GM19372 (cell line): ENCODE measurements around the gene GPAM.
A peak's percentile ranks its signal among the peaks of the same experiment; 100 is the strongest.
"Not testable (repeated sequence)": the region's sequence is repeated elsewhere in the genome, so short reads cannot be mapped to it uniquely, and the experiment has no call there.

Source experiments
- ATAC-seq: cut with Tn5 transposase; IDR thresholded peaks from one replicate; pipeline ENCODE4 v1.9.1; 2021; ENCODE audit warnings: mild to moderate bottlenecking, low read depth, moderate library complexity; ENCODE audit not compliant: unreplicated experiment

Gene GPAM

GRCh38 chr10:112217386-112218035, 33.9 kb upstream of the GPAM start:
- no peak for ATAC-seq

GRCh38 chr10:112216966-112217365, 33.4 kb upstream of the GPAM start:
- no peak for ATAC-seq

- no peak for ATAC-seq
These were observed 32.6 kb upstream of the GPAM start for GRCh38 chr10:112216151-112216550.

GRCh38 chr10:112215342-112215774, 31.8 kb upstream of the GPAM start:
- ATAC-seq: no peak

GRCh38 chr10:112214298-112214926, 30.8 kb upstream of the GPAM start:
- ATAC-seq: no peak

GRCh38 chr10:112213836-112214235, 30.3 kb upstream of the GPAM start:
- ATAC-seq: no peak

GRCh38 chr10:112213098-112213823, 29.7 kb upstream of the GPAM start:
- ATAC-seq: no peak

GRCh38 chr10:112210666-112211065, 27.1 kb upstream of the GPAM start:
- no peak for ATAC-seq

GRCh38 chr10:112209684-112210131, 26.1 kb upstream of the GPAM start:
- ATAC-seq: no peak

GRCh38 chr10:112208997-112209396, 25.4 kb upstream of the GPAM start:
- no peak for ATAC-seq

GRCh38 chr10:112208292-112208691, 24.7 kb upstream of the GPAM start:
- no peak for ATAC-seq

- peak; percentile 76 for ATAC-seq
These were observed 19.9 kb upstream of the GPAM start for GRCh38 chr10:112203328-112204076.

GRCh38 chr10:112202561-112203241, 19.1 kb upstream of the GPAM start:
- peak; percentile 43 for ATAC-seq

- ATAC-seq: no peak
These were observed 18.5 kb upstream of the GPAM start for GRCh38 chr10:112202076-112202475.

- no peak for ATAC-seq
These were observed 17.8 kb upstream of the GPAM start for GRCh38 chr10:112201334-112201733.

GRCh38 chr10:112200259-112200658, 16.7 kb upstream of the GPAM start:
- ATAC-seq: not testable (repeated sequence)

GRCh38 chr10:112197662-112198061, 14.1 kb upstream of the GPAM start:
- ATAC-seq: not testable (repeated sequence)

GRCh38 chr10:112195224-112195623, 11.7 kb upstream of the GPAM start:
- ATAC-seq: no peak

- no peak for ATAC-seq
These were observed 8.2 kb upstream of the GPAM start for GRCh38 chr10:112191791-112192190.

- no peak for ATAC-seq
These were observed 7.6 kb upstream of the GPAM start for GRCh38 chr10:112191041-112191590.
